ENCODE measurements around the gene ATP6V1B1.

ATP6V1B1 gene

DNA sequence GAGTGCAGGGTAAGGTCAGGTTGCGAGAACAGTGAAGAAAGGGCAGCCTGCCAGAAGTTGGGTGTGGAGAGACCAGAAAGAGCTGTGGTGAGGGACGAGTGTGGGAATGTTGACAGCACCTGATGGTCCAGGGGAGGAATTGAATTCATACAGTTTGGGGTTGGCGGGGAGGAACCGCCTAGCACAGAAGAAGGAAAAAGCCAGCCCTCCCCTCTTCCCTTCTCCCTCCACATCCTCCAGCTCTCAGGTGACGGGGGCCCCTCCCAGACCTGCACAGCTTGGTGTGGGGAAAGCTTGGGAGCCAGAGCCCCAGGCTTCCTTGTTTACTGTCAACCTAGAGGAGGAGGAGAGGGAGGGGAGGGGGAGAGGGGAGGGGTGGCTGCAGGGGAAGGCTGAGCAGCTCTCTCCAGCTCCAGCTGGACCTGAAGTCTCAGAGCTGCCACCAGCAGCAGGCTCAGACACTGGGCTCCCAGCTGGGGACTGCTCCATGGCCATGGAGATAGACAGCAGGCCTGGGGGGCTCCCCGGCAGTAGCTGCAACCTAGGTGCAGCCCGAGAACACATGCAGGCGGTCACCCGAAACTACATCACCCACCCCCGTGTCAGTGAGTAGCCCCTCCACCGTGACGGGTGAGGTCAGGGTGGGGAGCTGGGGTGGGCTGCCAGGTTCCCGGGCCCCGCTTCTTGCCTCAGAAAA lies at the start of gene ATP6V1B1:
Gene ATP6V1B1, plus strand, starts transcription at position 433 of the 697 bp plus-strand sequence. Its CDS starts 55 bp downstream, at position 488.
- H3K27me3 ChIP-seq (ENCODE audit: low read depth, low read length) = no peaks in the 10 kb centered on the region
- no peaks in the 10 kb centered on the region for H3K9me3 ChIP-seq (ENCODE audit: control insufficient read depth in 1 of 2, low read length in 2 of 2)
- no peak within 1 kb of the TSS for H3K27ac ChIP-seq (ENCODE audit: low read length)
- no peaks in the 10 kb centered on the region for H3K4me1 ChIP-seq (ENCODE audit: control insufficient read depth in 1 of 2, insufficient read depth in 2 of 2, low read length in 2 of 2)
- no peaks in the 10 kb centered on the region for H3K36me3 ChIP-seq (ENCODE audit: control insufficient read depth in 1 of 2, insufficient read depth in 2 of 2, low read length in 2 of 2)
- H3K4me3 ChIP-seq (ENCODE audit: low read depth in 1 of 2, low read length in 2 of 2) = no peak within 1 kb of the TSS

DNA sequence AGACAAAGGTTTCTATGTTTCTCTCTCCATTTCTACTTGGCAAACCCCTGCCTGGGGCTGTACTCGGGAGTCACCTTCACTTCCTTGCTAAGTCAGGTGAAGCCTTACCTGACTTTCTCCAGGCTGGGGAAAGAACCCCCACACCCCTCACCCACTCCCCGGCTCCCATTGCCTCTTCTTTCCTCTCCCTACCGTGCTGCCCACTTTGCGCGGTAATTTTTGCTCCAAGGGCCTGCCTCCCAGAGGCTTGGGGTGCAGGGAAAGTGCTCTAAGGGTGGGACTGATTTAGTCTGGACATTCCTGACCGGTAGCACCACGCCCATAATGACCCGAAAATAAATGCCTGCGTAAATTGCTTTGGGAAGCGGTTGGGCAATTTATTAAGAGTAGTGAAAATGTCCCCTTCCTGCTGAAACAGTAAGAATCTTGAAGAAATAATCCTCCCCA lies 49.1 kb upstream of the ATP6V1B1 start:
- H3K4me3 ChIP-seq (ENCODE audit: low read depth in 1 of 2, low read length in 2 of 2) = no peak overlapping the region
- peaks cover 3 to 25% of the 10 kb centered on the region in 2 donors for H3K4me1 ChIP-seq (ENCODE audit: control insufficient read depth in 1 of 2, insufficient read depth in 2 of 2, low read length in 2 of 2)
- H3K27me3 ChIP-seq (ENCODE audit: low read depth, low read length) = peaks cover 67% of the 10 kb centered on the region
- no peak overlapping the region for H3K27ac ChIP-seq (ENCODE audit: low read length)
- H3K9me3 ChIP-seq (ENCODE audit: control insufficient read depth in 1 of 2, low read length in 2 of 2) = peaks cover 0 to 9% of the 10 kb centered on the region in 2 donors
- H3K36me3 ChIP-seq (ENCODE audit: control insufficient read depth in 1 of 2, insufficient read depth in 2 of 2, low read length in 2 of 2) = no peaks in the 10 kb centered on the region

DNA sequence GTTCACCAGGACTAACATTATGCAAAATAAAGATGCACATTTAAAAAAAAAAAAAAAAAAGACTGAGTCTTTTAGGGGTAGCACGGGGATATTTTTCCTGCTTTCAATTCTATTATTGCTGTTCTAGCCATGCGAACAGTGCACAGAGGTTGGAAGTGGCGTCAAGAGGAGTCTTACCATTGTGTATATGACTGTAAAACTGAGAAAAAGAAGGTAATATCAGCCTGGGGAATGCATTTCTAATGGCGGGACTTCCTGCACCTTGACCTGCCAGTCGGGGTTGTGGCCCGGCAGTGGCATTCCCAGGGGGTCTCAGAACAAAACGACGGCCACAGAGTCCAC lies 48.5 kb upstream of the ATP6V1B1 start:
- Histone ChIP-seq H3K9me3 (ENCODE audit: control insufficient read depth in 1 of 2, low read length in 2 of 2) (peaks cover 0 to 9% of the 10 kb centered on the region in 2 donors), H3K27ac (ENCODE audit: low read length) (no peak overlapping the region), H3K36me3 (ENCODE audit: control insufficient read depth in 1 of 2, insufficient read depth in 2 of 2, low read length in 2 of 2) (no peaks in the 10 kb centered on the region), H3K27me3 (ENCODE audit: low read depth, low read length) (peaks cover 72% of the 10 kb centered on the region), H3K4me1 (ENCODE audit: control insufficient read depth in 1 of 2, insufficient read depth in 2 of 2, low read length in 2 of 2) (peaks cover 3 to 25% of the 10 kb centered on the region in 2 donors), H3K4me3 (ENCODE audit: low read depth in 1 of 2, low read length in 2 of 2) (peak overlapping the region; percentile 46 to 57)

DNA sequence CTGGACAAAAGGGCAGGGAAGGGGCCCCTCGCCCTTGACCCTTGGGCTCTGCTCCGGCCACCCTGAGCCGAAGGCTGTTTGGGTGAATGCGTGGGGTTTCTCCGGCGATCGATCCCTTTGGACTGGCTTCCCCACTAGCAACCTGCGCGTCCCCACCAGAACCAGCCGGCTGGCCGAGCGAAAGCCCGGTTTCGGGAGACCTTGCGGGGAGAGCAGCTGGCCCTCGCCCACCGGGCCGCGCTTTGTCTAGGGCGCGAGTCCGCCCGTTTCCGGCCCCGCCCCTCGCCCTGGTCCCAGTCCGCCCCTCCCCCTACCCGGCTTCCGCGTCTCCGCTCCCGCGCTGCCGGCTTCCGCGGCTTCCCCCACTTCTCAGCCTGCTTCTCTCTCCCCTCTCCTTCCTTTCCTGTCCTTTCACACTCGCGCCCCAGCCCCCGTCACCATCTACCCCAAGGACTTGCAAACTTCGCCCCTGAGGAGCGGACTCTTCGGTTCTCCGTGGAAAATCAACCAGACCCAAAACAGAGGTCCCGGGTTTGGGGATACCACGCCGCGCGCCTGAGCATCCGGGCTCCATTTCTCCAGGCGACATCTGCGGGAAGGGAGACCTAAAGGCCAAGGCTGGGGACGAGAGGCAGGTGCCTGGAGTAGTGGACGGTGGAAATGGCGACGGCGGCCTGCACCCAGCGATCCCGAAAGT lies 48.0 kb upstream of the ATP6V1B1 start:
- Histone ChIP-seq H3K9me3 (ENCODE audit: control insufficient read depth in 1 of 2, low read length in 2 of 2) (peaks cover 0 to 6% of the 10 kb centered on the region in 2 donors), H3K4me3 (ENCODE audit: low read depth in 1 of 2, low read length in 2 of 2) (peak overlapping the region; percentile 46 to 57), H3K27me3 (ENCODE audit: low read depth, low read length) (peaks cover 72% of the 10 kb centered on the region), H3K27ac (ENCODE audit: low read length) (no peak overlapping the region), H3K4me1 (ENCODE audit: control insufficient read depth in 1 of 2, insufficient read depth in 2 of 2, low read length in 2 of 2) (peaks cover 3 to 25% of the 10 kb centered on the region in 2 donors), H3K36me3 (ENCODE audit: control insufficient read depth in 1 of 2, insufficient read depth in 2 of 2, low read length in 2 of 2) (no peaks in the 10 kb centered on the region)

DNA sequence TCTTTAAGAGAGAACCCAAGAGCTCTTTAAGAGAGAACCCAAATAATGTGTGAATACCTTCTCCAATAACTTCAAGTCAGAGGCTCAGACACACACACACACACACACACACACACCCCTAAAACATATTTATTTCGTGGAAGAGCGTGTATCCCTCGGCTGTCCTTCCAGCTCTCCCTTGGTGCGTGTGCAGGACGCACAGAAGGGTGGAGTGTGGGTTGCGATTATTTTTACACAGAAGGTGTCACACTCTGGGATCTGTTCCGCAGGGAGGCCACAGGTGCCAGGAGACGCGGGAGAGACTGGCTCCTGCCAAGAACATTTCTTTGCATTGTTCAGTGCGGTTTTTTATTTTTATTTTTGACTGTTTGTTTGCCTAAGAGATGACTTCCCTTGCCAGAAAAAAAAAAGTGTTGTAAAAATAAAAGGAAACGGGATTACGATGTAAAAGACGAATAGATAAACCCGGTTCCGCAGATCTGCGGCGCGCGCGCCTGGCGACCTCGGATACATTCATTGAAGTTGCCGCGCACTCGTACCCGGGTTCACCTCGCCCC lies 47.3 kb upstream of the ATP6V1B1 start:
- peaks cover 71% of the 10 kb centered on the region for H3K27me3 ChIP-seq (ENCODE audit: low read depth, low read length)
- H3K4me1 ChIP-seq (ENCODE audit: control insufficient read depth in 1 of 2, insufficient read depth in 2 of 2, low read length in 2 of 2) = peaks cover 3 to 25% of the 10 kb centered on the region in 2 donors
- H3K36me3 ChIP-seq (ENCODE audit: control insufficient read depth in 1 of 2, insufficient read depth in 2 of 2, low read length in 2 of 2) = no peaks in the 10 kb centered on the region
- H3K27ac ChIP-seq (ENCODE audit: low read length) = no peak overlapping the region
- peak overlapping the region; percentile 46 to 57 for H3K4me3 ChIP-seq (ENCODE audit: low read depth in 1 of 2, low read length in 2 of 2)
- peaks cover 0 to under 1% of the 10 kb centered on the region in 2 donors for H3K9me3 ChIP-seq (ENCODE audit: control insufficient read depth in 1 of 2, low read length in 2 of 2)

DNA sequence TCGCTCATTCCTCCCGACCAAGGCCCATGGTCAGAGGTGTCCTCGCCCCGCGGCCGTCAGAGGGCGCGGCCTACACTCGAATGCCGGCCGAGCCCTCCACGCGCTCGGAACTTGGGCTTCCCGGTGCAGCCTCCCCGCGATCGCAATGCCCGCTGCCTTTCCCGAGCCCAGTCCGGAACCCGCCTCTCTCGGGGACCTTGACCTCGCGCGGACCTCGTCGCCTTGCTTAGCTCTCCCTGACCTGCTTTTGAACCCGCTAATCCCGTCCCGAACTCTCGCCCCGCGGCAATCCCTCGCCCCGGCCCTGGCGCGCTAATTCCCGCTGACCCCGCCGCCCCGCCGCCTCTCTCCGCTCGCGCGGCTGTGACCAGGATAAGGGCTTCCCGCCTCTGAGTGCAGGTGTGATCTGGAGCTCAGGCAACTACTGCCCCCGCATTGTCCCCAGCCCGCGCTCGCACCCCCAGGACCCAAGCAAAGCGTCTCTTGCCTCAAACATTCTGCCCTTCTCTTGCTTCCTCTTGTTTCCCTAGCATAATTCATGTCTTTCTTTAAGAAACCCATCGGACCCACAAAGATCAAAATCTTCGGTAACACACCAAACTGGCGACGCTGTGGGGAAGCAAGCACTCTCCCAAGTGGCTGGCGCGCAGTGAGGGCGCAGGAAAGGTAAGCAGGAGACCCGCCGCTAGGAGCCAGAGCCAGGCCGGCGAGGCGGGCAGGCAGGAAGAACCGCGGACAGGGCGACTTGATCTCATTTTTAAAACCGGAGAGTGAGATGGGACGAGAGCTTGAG lies 46.6 kb upstream of the ATP6V1B1 start:
- Histone ChIP-seq H3K4me3 (ENCODE audit: low read depth in 1 of 2, low read length in 2 of 2) (peak overlapping the region; percentile 16 to 23), H3K36me3 (ENCODE audit: control insufficient read depth in 1 of 2, insufficient read depth in 2 of 2, low read length in 2 of 2) (no peaks in the 10 kb centered on the region), H3K4me1 (ENCODE audit: control insufficient read depth in 1 of 2, insufficient read depth in 2 of 2, low read length in 2 of 2) (peaks cover 3 to 25% of the 10 kb centered on the region in 2 donors), H3K9me3 (ENCODE audit: control insufficient read depth in 1 of 2, low read length in 2 of 2) (no peaks in the 10 kb centered on the region), H3K27ac (ENCODE audit: low read length) (no peak overlapping the region), H3K27me3 (ENCODE audit: low read depth, low read length) (peaks cover 70% of the 10 kb centered on the region)

DNA sequence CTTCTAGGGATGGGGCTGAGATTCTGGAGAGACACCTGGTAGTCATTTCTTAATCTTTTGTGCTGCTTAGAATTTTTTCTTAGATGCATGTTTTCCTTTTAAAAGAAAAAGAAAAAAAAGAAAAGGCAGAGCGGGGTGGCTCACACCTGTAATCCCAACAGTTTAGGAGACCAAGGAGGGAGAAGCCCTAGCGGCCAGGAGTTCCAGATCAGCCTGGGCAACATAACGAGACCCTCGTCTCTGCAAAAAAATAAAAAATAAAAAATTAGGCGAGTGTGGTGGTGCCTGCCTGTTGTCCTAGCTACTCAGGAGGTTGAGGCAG lies 46.0 kb upstream of the ATP6V1B1 start:
- Histone ChIP-seq H3K4me3 (ENCODE audit: low read depth in 1 of 2, low read length in 2 of 2) (no peak overlapping the region), H3K9me3 (ENCODE audit: control insufficient read depth in 1 of 2, low read length in 2 of 2) (no peaks in the 10 kb centered on the region), H3K36me3 (ENCODE audit: control insufficient read depth in 1 of 2, insufficient read depth in 2 of 2, low read length in 2 of 2) (no peaks in the 10 kb centered on the region), H3K27ac (ENCODE audit: low read length) (no peak overlapping the region), H3K4me1 (ENCODE audit: control insufficient read depth in 1 of 2, insufficient read depth in 2 of 2, low read length in 2 of 2) (peaks cover 3 to 25% of the 10 kb centered on the region in 2 donors), H3K27me3 (ENCODE audit: low read depth, low read length) (peaks cover 70% of the 10 kb centered on the region)

DNA sequence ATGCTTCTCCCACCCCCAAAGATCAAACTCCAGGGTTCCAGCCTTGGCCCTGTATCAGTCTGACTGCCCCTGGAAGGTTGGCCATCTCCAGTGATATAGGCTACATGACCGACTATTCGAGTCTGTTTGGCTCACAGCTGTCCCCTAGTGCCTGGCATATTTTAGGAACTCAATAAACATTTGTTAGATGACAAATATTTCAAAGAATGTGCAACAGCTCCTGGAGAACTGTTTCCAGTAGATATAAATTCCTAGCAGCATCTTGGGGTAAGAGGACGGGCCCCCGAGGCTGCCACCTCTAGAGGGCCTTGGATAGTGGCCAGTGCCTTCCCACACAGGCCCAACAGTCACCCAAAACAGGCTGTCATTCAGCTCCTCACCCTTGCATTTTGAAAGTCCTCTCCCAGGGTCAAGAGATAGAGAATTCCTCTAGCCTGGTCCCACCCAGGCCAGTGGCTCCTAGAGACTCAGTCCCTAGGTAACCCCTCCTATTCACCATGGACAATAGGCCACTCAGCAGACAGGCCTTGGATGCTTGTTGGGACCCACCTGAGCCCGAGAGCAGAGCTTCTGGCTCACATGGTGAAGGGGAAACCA lies 45.1 kb upstream of the ATP6V1B1 start:
- H3K4me1 ChIP-seq (ENCODE audit: control insufficient read depth in 1 of 2, insufficient read depth in 2 of 2, low read length in 2 of 2) = peaks cover 3 to 25% of the 10 kb centered on the region in 2 donors
- no peaks in the 10 kb centered on the region for H3K9me3 ChIP-seq (ENCODE audit: control insufficient read depth in 1 of 2, low read length in 2 of 2)
- no peaks in the 10 kb centered on the region for H3K36me3 ChIP-seq (ENCODE audit: control insufficient read depth in 1 of 2, insufficient read depth in 2 of 2, low read length in 2 of 2)
- H3K27ac ChIP-seq (ENCODE audit: low read length) = no peak overlapping the region
- H3K4me3 ChIP-seq (ENCODE audit: low read depth in 1 of 2, low read length in 2 of 2) = no peak overlapping the region
- peaks cover 69% of the 10 kb centered on the region for H3K27me3 ChIP-seq (ENCODE audit: low read depth, low read length)

DNA sequence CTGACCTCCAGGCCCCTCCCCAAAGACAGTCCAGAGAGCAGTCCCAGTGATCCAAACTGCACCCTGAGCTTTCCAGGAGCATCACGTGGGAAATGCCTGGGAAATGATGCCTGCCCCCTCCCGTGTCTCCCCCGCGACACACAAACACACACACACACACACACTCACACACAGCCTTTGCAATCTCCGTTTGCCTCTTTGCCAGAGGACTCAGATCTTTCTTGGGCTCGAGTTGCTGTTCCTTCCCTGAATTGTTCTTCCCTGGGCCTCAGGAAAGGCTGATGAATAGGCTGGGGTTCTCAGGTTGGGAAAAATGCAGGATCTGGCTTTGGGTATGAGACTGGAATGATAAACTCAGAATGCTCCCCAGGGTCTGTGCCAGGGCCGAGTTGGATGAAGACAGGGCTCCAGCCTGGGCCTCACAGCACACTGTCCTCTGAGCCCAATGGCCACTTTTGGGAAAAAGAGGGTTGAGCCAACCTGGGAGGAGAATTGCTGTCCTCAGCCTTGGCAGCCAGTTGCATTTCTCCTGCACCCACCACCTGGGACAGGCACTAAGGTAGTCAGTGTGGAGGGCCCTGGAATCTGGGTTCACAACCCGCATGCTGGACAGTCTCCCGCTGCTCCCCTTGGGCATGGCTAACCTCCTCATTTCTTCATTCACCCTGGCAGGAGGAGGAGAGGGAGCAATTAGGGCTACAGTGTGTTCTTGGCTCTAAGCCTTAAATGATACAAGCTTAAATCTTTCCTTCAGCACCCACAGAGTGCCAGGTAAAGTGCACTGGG lies 43.9 kb upstream of the ATP6V1B1 start:
- Histone ChIP-seq H3K4me3 (ENCODE audit: low read depth in 1 of 2, low read length in 2 of 2) (no peak overlapping the region), H3K36me3 (ENCODE audit: control insufficient read depth in 1 of 2, insufficient read depth in 2 of 2, low read length in 2 of 2) (no peaks in the 10 kb centered on the region), H3K27me3 (ENCODE audit: low read depth, low read length) (peaks cover 73% of the 10 kb centered on the region), H3K27ac (ENCODE audit: low read length) (no peak overlapping the region), H3K4me1 (ENCODE audit: control insufficient read depth in 1 of 2, insufficient read depth in 2 of 2, low read length in 2 of 2) (peaks cover 3 to 25% of the 10 kb centered on the region in 2 donors), H3K9me3 (ENCODE audit: control insufficient read depth in 1 of 2, low read length in 2 of 2) (no peaks in the 10 kb centered on the region)

DNA sequence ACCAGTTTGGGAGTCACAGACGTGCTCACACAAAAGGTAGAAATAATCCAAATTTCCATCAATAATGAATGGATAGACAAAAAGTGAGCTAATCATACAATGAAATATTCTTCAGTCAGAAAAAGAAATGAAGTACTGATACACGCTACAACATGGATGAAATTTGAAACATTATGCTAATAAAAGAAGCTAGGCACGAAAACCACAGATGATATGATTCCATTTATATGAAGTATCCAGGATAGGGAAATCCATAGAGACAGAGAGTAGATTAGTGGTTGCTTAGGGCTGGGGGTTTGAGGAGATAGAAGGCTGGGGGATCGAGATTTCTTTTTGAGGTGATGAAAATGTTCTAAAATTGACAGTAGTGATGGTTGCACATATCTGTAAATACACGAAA lies 43.0 kb upstream of the ATP6V1B1 start:
- peaks cover 3 to 17% of the 10 kb centered on the region in 2 donors for H3K4me1 ChIP-seq (ENCODE audit: control insufficient read depth in 1 of 2, insufficient read depth in 2 of 2, low read length in 2 of 2)
- H3K36me3 ChIP-seq (ENCODE audit: control insufficient read depth in 1 of 2, insufficient read depth in 2 of 2, low read length in 2 of 2) = no peaks in the 10 kb centered on the region
- H3K4me3 ChIP-seq (ENCODE audit: low read depth in 1 of 2, low read length in 2 of 2) = no peak overlapping the region
- H3K27ac ChIP-seq (ENCODE audit: low read length) = no peak overlapping the region
- H3K27me3 ChIP-seq (ENCODE audit: low read depth, low read length) = peaks cover 74% of the 10 kb centered on the region
- no peaks in the 10 kb centered on the region for H3K9me3 ChIP-seq (ENCODE audit: control insufficient read depth in 1 of 2, low read length in 2 of 2)

All from muscle layer of duodenum (tissue), 2 donors.